H1 (cell line): ENCODE measurements around the gene OBSCN.

Source experiments
- CHD2 ChIP-seq: IDR thresholded peaks from 2 replicates; pipeline ENCODE4 v1.6.1; 2012; ENCODE audit warnings: low read length, improper control_type of control experiment
- EZH2 ChIP-seq: fragments of 200-600 bp; sonication (generic); IDR thresholded peaks from 2 replicates; pipeline ENCODE4 v1.7.1; 2012; ENCODE audit warnings: low read depth, mild to moderate bottlenecking, moderate library complexity, low read length, inconsistent platforms; ENCODE audit not compliant: severe bottlenecking
- JUND ChIP-seq: IDR thresholded peaks from 2 replicates; pipeline ENCODE4 v1.6.1; 2011; ENCODE audit warnings: mild to moderate bottlenecking, improper control_type of control experiment, low read length
- KDM1A ChIP-seq: fragments of 200-600, 300-600 bp; sonication (generic); IDR thresholded peaks from 2 replicates; pipeline ENCODE4 v1.7.1; 2016; ENCODE audit warnings: mild to moderate bottlenecking, low read length, borderline replicate concordance
- POLR2AphosphoS5 ChIP-seq: IDR thresholded peaks from 2 replicates; pipeline ENCODE4 v1.6.1; 2011; ENCODE audit warnings: low read depth, low read length
- RFX5 ChIP-seq: IDR thresholded peaks from 2 replicates; pipeline ENCODE4 v1.6.1; 2011; ENCODE audit warnings: low read depth, low read length, improper control_type of control experiment, borderline replicate concordance
- SP1 ChIP-seq: IDR thresholded peaks from 2 replicates; pipeline ENCODE4 v1.6.1; 2011; ENCODE audit warnings: low read depth, low read length
- ZNF274 ChIP-seq: IDR thresholded peaks from 2 replicates; pipeline ENCODE4 v1.7.0; 2012; ENCODE audit warnings: low read length, borderline replicate concordance; ENCODE audit errors: extremely low read depth
- TF ChIP-seq, protein P1 (sequence below), 3 experiments: IDR thresholded peaks; 1 replicate in 2 of 3; 2 replicates in 1 of 3; pipeline versions ENCODE4 v1.5.1 to v1.6.1; 2011; ENCODE audit warnings: low read length in 3 of 3, mild to moderate bottlenecking in 3 of 3, inconsistent platforms in 2 of 3, low read depth in 1 of 3, moderate library complexity in 1 of 3; ENCODE audit not compliant: insufficient read depth in 1 of 3; ENCODE audit errors: control extremely low read depth in 1 of 3

GRCh38 chr1:228413241-228414010 lies 205.6 kb downstream of the OBSCN start:
- TF ChIP-seq POLR2AphosphoS5 (no peak), ZNF274 (no peak), RFX5 (no peak), CHD2 (no peak), SP1 (no peak), KDM1A (no peak), JUND (no peak), EZH2 (no peak)
- TF ChIP-seq, protein P1, sequence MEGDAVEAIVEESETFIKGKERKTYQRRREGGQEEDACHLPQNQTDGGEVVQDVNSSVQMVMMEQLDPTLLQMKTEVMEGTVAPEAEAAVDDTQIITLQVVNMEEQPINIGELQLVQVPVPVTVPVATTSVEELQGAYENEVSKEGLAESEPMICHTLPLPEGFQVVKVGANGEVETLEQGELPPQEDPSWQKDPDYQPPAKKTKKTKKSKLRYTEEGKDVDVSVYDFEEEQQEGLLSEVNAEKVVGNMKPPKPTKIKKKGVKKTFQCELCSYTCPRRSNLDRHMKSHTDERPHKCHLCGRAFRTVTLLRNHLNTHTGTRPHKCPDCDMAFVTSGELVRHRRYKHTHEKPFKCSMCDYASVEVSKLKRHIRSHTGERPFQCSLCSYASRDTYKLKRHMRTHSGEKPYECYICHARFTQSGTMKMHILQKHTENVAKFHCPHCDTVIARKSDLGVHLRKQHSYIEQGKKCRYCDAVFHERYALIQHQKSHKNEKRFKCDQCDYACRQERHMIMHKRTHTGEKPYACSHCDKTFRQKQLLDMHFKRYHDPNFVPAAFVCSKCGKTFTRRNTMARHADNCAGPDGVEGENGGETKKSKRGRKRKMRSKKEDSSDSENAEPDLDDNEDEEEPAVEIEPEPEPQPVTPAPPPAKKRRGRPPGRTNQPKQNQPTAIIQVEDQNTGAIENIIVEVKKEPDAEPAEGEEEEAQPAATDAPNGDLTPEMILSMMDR (IDR thresholded peaks at IDR 0.05; ENCODE audit: control extremely low read depth in 1 of 3, insufficient read depth in 1 of 3, low read depth in 1 of 3, low read length in 3 of 3): no peak
